Peyer's patch (tissue), 4 donors: ENCODE data around the gene FGF5.

Experiments used
- POLR2A ChIP-seq, 2 donors: fragments of 450-650 bp; IDR thresholded peaks; one replicate each; pipeline ENCODE4 v1.5.1; 2017; ENCODE audit warnings: antibody characterized with exemption in 2 of 2, mild to moderate bottlenecking in 2 of 2, moderate library complexity in 2 of 2
- TF ChIP-seq, protein P1 (sequence below), 6 experiments: fragments of 450-650 bp in 4 of 6; fragments of 200-600 bp in 2 of 6; sonication (generic) in 1 of 6; IDR thresholded peaks; one replicate each; pipeline ENCODE4 v1.5.1; 2017 to 2019; ENCODE audit warnings: antibody characterized with exemption in 6 of 6, mild to moderate bottlenecking in 3 of 6, moderate library complexity in 1 of 6

DNA sequence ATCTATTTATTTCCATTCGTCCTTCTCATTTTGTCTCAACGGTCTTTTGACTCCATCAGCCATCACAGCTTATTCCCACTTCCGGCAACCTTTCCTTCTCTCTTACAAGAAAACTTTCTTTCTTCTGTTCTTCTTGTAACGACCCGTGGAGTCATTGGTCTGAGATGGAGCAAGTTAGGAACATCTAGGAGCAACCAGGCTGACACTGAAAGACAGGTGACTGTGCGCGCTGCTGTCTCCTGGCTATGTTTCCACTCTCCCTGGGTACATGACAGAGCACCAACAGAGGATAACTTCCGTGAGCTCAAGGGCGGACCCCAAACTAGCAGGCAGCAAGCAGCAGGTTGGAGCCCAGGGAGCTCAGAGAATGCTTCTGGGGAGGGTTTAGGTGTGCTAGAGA lies 2.5 kb downstream of the FGF5 start:
- TF ChIP-seq, protein P1, sequence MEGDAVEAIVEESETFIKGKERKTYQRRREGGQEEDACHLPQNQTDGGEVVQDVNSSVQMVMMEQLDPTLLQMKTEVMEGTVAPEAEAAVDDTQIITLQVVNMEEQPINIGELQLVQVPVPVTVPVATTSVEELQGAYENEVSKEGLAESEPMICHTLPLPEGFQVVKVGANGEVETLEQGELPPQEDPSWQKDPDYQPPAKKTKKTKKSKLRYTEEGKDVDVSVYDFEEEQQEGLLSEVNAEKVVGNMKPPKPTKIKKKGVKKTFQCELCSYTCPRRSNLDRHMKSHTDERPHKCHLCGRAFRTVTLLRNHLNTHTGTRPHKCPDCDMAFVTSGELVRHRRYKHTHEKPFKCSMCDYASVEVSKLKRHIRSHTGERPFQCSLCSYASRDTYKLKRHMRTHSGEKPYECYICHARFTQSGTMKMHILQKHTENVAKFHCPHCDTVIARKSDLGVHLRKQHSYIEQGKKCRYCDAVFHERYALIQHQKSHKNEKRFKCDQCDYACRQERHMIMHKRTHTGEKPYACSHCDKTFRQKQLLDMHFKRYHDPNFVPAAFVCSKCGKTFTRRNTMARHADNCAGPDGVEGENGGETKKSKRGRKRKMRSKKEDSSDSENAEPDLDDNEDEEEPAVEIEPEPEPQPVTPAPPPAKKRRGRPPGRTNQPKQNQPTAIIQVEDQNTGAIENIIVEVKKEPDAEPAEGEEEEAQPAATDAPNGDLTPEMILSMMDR (IDR thresholded peaks at IDR 0.05) = no peak
- no peak for TF ChIP-seq POLR2A (IDR thresholded peaks at IDR 0.05)
